Type B pancreatic cell (in vitro differentiated cells): ENCODE measurements around the gene BANF1. TPM values are rescaled to one million over a fixed set of nuclear protein-coding genes. Genes with fewer than 3 reads are reported as not detected.

Source experiments
- DNase-seq: peaks from one replicate; pipeline ENCODE4 v3.0.0; 2021; ENCODE audit warnings: mixed read lengths; ENCODE audit not compliant: unreplicated experiment; ENCODE audit errors: extremely low spot score
- H3K27ac Mint-ChIP-seq: 2 replicates; pipeline ENCODE4 v1.8.0; 2021; ENCODE audit warnings: mild to moderate bottlenecking, mixed read lengths
- H3K27me3 Mint-ChIP-seq: 2 replicates; pipeline ENCODE4 v1.8.0; 2021; ENCODE audit warnings: mixed read lengths
- H3K36me3 Mint-ChIP-seq: 2 replicates; pipeline ENCODE4 v1.8.0; 2021; ENCODE audit warnings: mixed read lengths
- H3K4me1 Mint-ChIP-seq: one replicate; pipeline ENCODE4 v1.8.0; 2021; ENCODE audit warnings: mixed read lengths; ENCODE audit not compliant: unreplicated experiment
- H3K4me3 Mint-ChIP-seq: 2 replicates; pipeline ENCODE4 v1.8.0; 2021; ENCODE audit warnings: mild to moderate bottlenecking, mixed read lengths
- H3K9me3 Mint-ChIP-seq: 2 replicates; pipeline ENCODE4 v1.8.0; 2021; ENCODE audit warnings: mixed read lengths
- CTCF ChIP-seq: fragments of 200-600 bp; sonication (generic); conservative IDR thresholded peaks from 2 replicates; pipeline ENCODE4 v1.5.0; 2021; ENCODE audit warnings: antibody characterized with exemption, mild to moderate bottlenecking
- total RNA-seq: library from RNA; stranded (reverse); gene quantifications from 2 replicates; pipeline ENCODE4 v1.2.1, GENCODE V29; 2021; ENCODE audit warnings: low replicate concordance

The BANF1 gene
- total RNA-seq, 1 donor from 2014 or later: 266 TPM

- Mint-ChIP-seq H3K4me1 (no peaks in the 10 kb centered on the region), H3K27me3 (peaks cover 25% of the 10 kb centered on the region), H3K36me3 (no peaks in the 10 kb centered on the region), H3K4me3 (no peak within 1 kb of the TSS), H3K27ac (no peak within 1 kb of the TSS), H3K9me3 (no peaks in the 10 kb centered on the region)
- TF ChIP-seq CTCF: no peak
- no peak for DNase-seq
These were observed 23.8 kb downstream of the BANF1 start, which contains the start of gene CATSPER1 for GRCh38 chr11:66026017-66026529. Gene CATSPER1 (minus strand): TSS chr11:66026479. CDS start chr11:66026379, 100 bp downstream.

- Mint-ChIP-seq H3K9me3 (no peaks in the 10 kb centered on the region), H3K27me3 (peaks cover 11% of the 10 kb centered on the region), H3K27ac (no peak overlapping the region), H3K36me3 (no peaks in the 10 kb centered on the region), H3K4me3 (no peak overlapping the region), H3K4me1 (no peaks in the 10 kb centered on the region)
- no peak for DNase-seq
- no peak for TF ChIP-seq CTCF
These were observed 30.8 kb downstream of the BANF1 start for GRCh38 chr11:66032957-66033735.

GRCh38 chr11:66035653-66036333 is 33.5 kb downstream of the BANF1 start:
- Mint-ChIP-seq H3K27me3 (peaks cover 8% of the 10 kb centered on the region), H3K9me3 (no peaks in the 10 kb centered on the region), H3K4me1 (no peaks in the 10 kb centered on the region), H3K27ac (no peak overlapping the region), H3K36me3 (no peaks in the 10 kb centered on the region), H3K4me3 (no peak overlapping the region)
- TF ChIP-seq CTCF: no peak
- DNase-seq: no peak

GRCh38 chr11:66036334-66036710 is 34.0 kb downstream of the BANF1 start:
- H3K4me3 Mint-ChIP-seq: no peak overlapping the region
- H3K9me3 Mint-ChIP-seq: no peaks in the 10 kb centered on the region
- no peak overlapping the region for H3K27ac Mint-ChIP-seq
- H3K36me3 Mint-ChIP-seq: no peaks in the 10 kb centered on the region
- H3K27me3 Mint-ChIP-seq: peaks cover 7% of the 10 kb centered on the region
- no peak for DNase-seq
- no peak for TF ChIP-seq CTCF
- H3K4me1 Mint-ChIP-seq: no peaks in the 10 kb centered on the region

GRCh38 chr11:66037327-66037726 is 35.0 kb downstream of the BANF1 start:
- peaks cover 6% of the 10 kb centered on the region for H3K27me3 Mint-ChIP-seq
- no peak for TF ChIP-seq CTCF
- no peaks in the 10 kb centered on the region for H3K9me3 Mint-ChIP-seq
- no peaks in the 10 kb centered on the region for H3K36me3 Mint-ChIP-seq
- no peak for DNase-seq
- H3K27ac Mint-ChIP-seq: no peak overlapping the region
- H3K4me3 Mint-ChIP-seq: no peak overlapping the region
- no peaks in the 10 kb centered on the region for H3K4me1 Mint-ChIP-seq
